HG03025 (cell line): Measurements from ENCODE around the gene CCDC201.

ENCODE experiments used
- ATAC-seq: cut with Tn5 transposase; IDR thresholded peaks from one replicate; pipeline ENCODE4 v1.9.1; 2021; ENCODE audit warnings: mild to moderate bottlenecking, moderate library complexity; ENCODE audit not compliant: unreplicated experiment, low FRiP score

Gene CCDC201

GRCh38 chr7:45893996-45894664 lies 21.2 kb upstream of the CCDC201 start:
- no peak for ATAC-seq

- no peak for ATAC-seq
Measured at GRCh38 chr7:45893374-45893995, 20.6 kb upstream of the CCDC201 start.

DNA sequence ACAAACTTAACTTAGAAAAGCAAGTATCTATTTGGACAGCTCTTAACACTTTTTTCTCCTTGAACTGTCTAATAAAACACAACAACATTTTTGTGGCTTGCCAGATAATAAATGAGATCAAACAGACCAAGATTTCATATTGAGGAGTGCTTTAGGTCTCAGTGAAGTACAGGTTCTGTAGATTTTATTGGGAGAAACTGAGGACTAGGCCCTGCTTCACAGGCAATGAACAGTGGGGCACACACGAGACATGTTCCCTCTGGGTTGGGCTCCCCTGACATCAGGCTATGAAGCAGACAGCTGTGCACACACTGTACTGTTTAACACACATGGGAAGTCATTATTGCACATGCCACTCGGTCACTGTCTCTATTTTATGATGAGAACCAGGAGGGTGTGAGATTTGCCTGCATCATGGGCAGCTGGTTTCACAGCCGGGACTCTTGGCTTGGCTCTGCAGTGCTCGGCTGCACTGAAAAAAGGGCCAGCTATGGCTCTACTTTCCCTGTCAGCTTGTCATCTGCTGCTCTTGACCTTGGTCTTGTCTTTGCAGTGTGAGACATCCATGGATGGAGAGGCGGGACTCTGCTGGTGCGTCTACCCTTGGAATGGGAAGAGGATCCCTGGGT lies 19.6 kb upstream of the CCDC201 start:
- no peak for ATAC-seq

- ATAC-seq: no peak
Measured at GRCh38 chr7:45891462-45892402, 18.9 kb upstream of the CCDC201 start.

DNA sequence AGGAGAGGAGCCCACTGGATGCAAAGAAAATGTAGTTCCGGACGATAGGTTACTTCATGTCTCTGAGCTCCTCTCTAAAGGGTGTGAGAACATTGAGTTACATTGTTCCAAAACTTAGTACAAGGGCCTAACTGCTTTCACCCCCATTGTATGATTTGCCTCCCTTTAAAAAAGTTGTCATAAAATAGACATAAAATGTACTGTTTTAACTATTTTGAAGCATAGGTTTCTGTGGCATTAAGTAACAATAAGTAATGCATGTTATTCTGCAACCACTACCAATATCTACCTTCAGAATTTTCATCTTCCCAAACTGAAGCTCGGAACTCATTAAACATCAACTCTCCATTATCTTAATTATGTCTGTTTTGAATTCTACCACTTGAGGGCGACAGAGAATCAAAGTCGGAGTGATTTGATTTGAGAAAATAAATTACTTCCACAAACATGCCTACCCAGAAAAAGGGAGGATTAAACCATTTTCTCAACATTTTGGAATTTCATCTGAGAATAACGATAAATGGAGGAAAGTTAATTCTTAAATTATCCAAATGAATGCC lies 18.1 kb upstream of the CCDC201 start:
- no peak for ATAC-seq

GRCh38 chr7:45890125-45890901 lies 17.4 kb upstream of the CCDC201 start:
- no peak for ATAC-seq

GRCh38 chr7:45889367-45890067 lies 16.6 kb upstream of the CCDC201 start:
- ATAC-seq: no peak

- no peak for ATAC-seq
Measured at GRCh38 chr7:45888993-45889366, 16.1 kb upstream of the CCDC201 start.

- ATAC-seq: no peak
Measured at GRCh38 chr7:45888185-45888992, 15.5 kb upstream of the CCDC201 start, which contains the start of gene IGFBP1. IGFBP1 (plus strand) TSS chr7:45888488; CDS start chr7:45888653, 165 bp downstream.

DNA sequence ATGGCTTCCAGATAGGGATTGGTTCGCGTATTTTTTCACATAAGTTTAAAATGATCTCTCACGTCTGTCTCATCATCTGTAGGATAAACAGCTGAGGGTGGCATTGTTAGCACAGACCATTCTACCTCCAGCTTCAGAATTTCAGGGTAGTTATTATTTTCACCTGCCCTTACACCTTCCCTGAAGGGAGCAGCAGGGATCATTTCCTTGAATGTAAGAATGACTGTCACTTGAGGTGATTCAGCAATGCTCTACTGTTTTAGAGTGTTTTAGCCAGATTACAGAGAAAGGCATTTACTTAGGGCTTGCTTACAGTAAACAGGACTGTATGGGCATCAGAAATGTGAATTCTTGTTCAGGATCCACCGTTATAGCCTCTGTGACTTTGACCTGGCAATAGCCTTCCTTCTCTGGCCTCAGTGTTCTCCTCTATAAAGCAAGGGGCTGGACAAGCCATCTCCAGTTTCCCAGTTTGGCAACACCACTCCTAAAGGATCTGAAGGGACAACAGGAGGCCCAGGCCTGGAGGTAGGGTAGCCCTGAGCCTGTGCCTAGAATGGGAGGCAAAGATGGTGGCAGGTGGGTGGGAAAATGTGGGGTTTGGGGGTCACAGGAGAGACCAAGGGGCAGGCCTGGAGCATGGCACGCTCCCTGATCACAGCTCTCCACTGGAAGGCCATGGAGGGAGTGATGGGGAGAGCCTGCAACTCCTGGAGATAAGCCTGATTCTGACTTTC lies 14.2 kb upstream of the CCDC201 start:
- ATAC-seq: no peak

DNA sequence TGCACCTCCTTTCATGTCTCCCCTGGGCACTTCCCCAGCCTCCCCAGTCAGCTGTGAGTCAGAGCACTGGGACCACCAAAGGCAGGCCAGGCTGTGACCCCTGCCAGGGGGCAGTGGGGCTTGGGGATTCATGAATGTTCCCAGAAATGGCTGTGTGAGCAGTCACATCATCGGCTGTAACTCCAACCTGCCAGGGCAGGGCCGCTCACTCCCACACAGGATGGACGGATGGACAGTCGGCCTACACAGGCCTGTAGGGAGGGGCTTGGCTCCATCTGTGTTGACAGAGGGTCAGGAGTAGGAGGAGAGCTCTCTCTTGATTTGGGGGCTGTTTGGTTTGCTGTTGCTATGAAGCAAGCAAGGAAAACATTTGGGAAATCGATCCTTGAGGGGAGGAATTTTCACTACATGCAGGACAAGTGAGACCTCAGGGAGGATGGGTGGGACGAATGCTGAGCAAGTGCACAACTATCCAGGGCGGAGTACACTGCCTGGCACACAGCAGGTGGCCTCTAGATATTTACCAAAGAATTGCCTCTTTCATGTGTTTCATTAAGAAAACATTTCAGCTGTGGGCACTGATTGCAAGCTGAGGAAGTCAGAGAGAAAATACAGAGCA lies 12.5 kb upstream of the CCDC201 start:
- ATAC-seq: no peak

- no peak for ATAC-seq
Measured at GRCh38 chr7:45884136-45884535, 11.3 kb upstream of the CCDC201 start.

GRCh38 chr7:45882465-45882810 lies 9.6 kb upstream of the CCDC201 start:
- no peak for ATAC-seq

DNA sequence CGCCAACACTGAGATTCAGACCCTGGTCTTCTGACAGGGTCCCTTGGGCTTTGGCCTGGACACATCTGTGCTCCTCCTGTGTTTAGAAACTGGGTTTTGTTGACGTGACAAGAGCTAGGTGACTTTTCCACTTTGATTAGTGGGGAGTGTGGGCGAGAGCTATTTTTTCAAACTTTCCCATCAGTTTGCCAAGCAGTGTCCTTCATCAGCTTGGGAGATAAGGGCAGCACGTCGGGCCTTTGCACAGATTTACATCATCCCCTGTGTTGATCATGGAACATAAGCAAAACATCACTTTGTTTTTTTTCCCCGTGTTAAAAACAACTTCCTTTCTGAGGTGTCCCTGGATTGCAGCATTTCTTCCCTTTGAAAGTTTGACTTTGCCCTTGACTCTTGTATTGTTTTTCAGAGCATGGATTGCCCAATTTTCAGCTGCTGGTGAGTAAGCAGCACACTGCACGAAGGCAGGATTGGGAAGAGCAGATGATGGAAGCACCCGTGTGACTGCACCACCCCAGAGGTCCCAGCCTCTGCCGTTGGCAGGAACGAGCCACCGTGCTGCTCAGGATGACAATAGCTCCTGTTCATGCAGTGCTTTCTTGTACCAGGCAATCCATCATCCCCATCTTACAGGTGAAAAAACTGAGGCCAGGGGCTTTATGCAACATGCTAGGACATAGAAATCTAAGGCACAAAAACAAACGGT lies 9.0 kb upstream of the CCDC201 start:
- no peak for ATAC-seq

DNA sequence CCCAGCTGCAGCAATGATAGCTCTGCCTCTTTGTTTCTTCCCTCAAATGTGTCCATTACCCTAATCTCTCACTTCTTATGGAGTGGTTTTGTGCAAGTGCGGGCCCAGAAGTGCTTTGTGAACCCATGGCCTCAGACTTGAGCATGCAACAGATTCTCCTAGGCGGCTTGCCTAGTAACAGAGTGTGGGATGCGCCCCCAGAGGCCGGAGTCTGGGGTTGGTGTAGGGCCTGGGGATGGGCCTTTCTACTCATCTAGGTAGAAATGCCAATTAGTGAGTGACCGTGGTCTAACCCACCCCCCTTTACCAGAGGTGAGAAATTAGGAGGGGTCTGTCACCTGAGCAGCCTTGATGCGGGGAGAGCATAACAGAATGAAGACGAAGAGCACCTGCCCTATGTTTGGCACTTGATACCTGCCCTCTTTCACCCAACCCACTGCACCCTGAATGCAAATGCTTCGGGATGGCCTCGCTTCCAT lies 8.4 kb upstream of the CCDC201 start:
- ATAC-seq: no peak

DNA sequence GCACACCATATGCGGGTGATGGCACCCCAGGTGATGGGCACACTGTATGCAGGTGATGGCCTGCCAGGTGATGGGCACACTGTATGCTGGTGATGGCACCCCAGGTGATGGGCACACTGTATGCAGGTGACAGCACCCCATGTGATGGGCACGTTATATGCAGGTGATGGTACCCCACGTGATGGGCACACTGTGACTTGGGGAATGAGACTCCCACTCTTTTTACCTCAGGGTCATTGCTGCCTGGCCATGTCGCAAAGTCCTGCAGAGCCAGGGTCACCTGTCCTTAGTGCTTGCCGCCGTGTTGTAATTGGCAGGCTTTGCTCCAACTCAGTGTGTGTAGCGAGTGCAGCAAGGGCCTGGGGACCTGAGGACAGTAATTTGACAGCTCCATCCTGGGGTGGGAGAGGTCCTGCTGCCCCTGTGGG lies 7.6 kb upstream of the CCDC201 start:
- ATAC-seq: no peak
